GM18867 (cell line): ENCODE measurements around the gene HS6ST3.

Experiments used
- ATAC-seq: cut with Tn5 transposase; IDR thresholded peaks from one replicate; pipeline ENCODE4 v1.9.1; 2021; ENCODE audit warnings: mild to moderate bottlenecking, moderate library complexity; ENCODE audit not compliant: unreplicated experiment

HS6ST3 gene

DNA sequence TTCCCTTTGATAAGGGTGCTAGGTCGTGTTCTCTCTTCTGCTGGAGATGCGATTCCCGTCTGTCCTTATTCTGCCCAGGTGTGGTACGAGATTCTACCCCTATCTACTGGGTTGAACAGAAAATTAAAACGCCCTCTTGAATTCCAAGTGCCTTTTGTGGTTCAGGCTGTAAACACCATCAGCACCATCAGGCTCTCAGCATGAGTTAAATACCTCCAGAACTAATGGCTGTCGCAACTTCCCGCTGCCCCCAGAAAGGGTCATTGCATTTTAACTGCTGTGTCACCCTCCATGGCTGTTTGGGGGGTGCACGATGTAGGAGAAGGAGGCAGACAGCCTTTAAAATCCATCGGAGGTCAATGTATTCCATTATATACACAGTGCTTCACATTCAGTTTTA lies 727.0 kb downstream of the HS6ST3 start:
- ATAC-seq, result no peak

- no peak for ATAC-seq
These were observed 727.5 kb downstream of the HS6ST3 start for GRCh38 chr13:96817336-96817941.

DNA sequence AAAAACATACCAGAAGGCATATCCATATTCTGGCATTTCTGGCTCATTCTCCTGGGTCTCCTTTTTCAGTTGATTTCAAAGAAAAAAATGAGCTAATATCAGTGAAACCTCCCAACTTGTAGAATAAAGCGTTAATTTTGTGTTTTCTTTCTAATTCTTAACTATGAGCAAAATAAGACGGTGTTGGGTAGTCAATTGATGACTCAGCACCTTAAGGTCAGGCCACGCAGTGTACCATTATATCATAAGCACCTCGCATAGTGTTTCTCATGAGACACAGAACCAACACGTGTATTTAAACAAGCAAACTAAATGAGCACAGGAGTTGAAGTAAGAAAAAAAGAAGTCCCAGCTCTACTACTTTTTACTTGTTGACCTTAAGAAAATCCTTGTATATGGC lies 729.5 kb downstream of the HS6ST3 start:
- ATAC-seq, result no peak

DNA sequence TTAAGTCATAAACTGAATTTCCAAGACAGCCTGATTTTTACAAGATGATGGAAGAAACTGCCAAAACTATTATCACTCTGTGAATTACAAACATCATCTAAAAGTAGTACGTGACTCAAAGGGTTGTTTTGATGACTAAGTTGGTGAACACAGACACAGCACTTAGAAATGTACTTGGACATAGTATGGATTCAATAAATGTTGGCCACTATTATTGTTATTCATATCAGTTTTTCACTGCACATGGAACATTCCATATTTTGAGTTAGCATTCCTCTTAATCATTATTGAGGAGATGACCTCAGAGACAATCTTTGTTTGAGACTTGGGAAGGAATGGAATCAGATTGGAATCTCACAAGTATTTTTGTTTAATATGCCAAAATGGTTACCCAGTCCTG lies 731.5 kb downstream of the HS6ST3 start:
- ATAC-seq, result no peak

GRCh38 chr13:96821971-96822370 lies 732.1 kb downstream of the HS6ST3 start:
- ATAC-seq, result no peak

GRCh38 chr13:96822895-96823294 lies 733.0 kb downstream of the HS6ST3 start:
- peak; percentile 68 for ATAC-seq

DNA sequence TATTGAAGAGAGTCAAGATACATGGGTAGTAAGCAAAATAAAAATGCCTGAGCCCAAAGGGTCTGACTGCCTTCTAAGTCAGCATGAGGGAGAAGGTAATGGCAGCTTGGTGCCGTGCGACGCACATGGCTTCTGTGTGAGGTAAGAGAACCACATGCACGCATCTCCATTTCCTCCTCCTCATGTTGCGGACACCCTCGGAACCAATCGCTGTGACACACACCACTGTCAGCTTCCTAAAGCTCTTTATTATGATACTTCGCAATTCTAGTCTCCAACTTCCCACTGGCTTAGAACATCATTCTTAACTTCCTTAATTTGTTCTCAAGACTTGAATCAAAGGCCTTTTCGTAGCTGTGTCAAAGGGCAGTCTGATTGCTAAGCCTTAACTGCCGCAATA lies 734.2 kb downstream of the HS6ST3 start:
- no peak for ATAC-seq

DNA sequence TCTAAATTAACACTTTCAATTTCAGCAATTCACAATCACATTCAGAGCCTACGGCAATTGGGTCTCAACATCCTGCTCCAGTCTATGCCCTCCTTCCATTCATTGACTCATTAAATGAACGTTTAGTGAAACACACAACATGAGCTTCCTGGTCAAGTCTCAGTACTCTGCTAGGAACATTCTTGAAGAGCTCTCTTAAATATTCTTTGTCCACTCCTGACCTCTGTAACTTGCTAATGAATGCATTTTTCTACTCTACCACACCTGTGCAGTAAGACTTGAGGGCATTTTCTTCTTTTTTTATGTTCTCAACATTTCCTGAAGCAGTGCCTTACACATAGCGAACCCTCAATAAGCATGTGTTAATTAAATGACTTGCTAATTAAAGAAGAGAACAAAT lies 735.7 kb downstream of the HS6ST3 start:
- no peak for ATAC-seq

- ATAC-seq, result no peak
These were observed 744.7 kb downstream of the HS6ST3 start for GRCh38 chr13:96834626-96835025.

- ATAC-seq, result no peak
These were observed 745.6 kb downstream of the HS6ST3 start for GRCh38 chr13:96835546-96835945.

- ATAC-seq, result no peak
These were observed 746.8 kb downstream of the HS6ST3 start for GRCh38 chr13:96836733-96837132.

DNA sequence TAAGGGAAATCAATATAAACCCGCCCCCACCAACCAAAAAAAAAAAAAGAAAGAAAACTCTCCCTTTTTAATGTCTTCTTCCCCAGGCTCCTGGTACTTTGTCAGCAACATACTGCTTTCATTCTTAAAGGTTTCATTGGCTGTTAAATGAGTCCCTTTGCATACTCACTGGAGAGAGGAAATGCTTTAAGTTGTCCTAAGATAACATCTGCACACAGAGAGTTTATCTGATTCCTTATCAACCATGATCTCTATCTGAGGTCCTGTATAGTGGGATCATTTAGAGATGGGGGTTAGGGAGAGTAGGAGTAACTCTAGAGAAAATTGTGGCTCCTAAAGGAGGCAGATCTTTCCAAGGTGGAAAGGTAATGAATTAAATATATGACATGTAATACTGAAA lies 747.9 kb downstream of the HS6ST3 start:
- ATAC-seq, result no peak

DNA sequence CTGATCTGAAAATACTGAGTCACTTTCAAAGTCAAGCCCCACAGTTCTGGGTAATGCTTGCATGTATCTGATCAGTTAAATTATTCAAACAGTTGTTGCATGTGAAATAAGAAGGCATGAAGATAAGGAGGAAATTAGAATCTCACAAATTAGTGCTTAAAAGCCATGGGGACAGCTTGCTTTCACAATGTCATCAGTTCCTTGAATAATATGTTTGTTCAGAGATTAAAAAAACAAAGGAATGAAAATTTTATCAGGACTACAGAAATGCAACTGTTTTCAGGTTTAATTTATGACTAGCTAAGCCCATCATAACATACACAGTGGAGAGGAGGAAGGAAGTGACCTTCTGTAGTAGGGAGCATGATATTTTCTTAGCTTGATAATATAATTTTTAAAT lies 754.3 kb downstream of the HS6ST3 start:
- no peak for ATAC-seq

DNA sequence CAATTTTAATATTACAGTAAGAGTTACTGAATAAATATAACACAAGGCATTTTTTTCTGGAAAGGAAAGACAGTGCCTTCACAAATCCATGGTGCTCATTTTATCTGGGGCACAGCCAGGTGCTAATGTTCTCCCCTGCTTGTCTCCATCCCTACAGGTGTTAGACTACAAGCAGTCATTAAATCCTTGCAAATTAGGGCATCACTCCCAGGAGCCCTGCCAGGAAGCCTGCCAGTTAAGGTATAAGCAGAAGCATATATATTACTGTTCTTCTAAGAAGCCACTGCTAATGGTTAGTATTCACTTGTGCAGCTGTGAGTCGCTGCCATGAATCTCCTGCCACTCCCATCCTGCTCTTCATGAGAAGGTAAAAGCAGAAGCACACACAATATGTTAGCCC lies 754.7 kb downstream of the HS6ST3 start:
- ATAC-seq, result no peak

- no peak for ATAC-seq
These were observed 758.4 kb downstream of the HS6ST3 start for GRCh38 chr13:96848286-96848685.

- no peak for ATAC-seq
These were observed 759.2 kb downstream of the HS6ST3 start for GRCh38 chr13:96849091-96849490.

GRCh38 chr13:96850538-96851145 lies 760.7 kb downstream of the HS6ST3 start:
- no peak for ATAC-seq

- no peak for ATAC-seq
These were observed 762.0 kb downstream of the HS6ST3 start for GRCh38 chr13:96851856-96852445.

DNA sequence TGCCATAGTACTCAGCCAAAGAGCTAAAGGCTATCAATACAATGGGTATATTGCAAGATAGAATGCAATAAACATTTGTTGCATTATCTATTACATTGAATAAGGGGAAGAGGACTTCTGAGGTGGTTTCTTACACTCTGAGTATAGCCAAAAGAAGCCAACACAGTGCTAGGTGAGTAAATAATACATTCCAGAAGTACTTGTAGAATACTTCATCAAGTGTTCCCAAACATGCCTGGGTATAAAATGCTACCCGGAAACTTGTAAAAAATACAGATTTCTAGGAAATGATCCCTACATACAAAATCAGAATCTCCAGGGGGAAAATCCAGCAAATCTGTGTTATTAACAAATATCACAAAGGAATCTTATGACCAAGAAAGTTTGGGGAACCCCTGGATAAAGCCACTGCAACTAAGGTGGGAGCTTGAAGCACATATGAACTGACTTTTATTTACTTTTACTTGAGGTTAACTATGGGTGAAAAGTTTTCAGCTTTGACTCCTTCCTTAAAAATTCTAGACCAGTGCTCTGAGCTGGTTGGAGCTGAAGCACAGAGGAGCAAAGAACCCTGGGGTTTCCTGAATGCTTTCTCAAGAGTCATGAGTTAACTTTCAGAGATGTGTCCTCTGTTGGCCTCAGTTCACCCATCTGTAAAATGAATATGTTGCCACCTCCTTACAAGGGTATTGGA lies 768.4 kb downstream of the HS6ST3 start:
- no peak for ATAC-seq

DNA sequence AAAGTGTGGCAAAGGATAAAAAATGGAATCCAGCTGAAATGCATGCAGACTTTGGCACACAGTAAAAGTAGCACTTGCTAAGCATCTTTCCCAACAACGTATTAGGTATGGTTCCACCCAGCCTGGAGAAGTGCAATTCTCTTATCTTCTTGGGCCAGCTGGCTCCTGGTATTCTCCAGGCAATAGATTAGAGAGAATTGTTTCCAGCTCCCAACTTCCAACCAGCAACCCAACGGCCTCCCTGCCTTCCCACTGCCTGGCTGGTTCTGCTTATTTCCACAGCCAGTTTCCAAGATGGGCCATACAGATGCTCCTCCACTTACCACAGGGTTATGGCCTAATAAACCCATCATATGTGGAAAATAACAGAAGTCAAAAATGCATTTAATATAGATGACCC lies 771.0 kb downstream of the HS6ST3 start:
- no peak for ATAC-seq

- ATAC-seq, result no peak
These were observed 772.2 kb downstream of the HS6ST3 start for GRCh38 chr13:96862093-96862492.

- no peak for ATAC-seq
These were observed 773.1 kb downstream of the HS6ST3 start for GRCh38 chr13:96862999-96863398.
